Fibroblast of skin of abdomen (primary cell): ENCODE measurements around the gene UBQLN2. TPM values are rescaled to one million over a fixed set of nuclear protein-coding genes. Genes with fewer than 3 reads are reported as not detected.
"Not testable (repeated sequence)": the region's sequence is repeated elsewhere in the genome, so short reads cannot be mapped to it uniquely, and the experiment has no call there.

Experiments
- DNase-seq: peaks from one replicate; pipeline ENCODE4 v3.0.0-alpha.2; 2013
- polyA plus RNA-seq, 2 experiments: library from polyadenylated mRNA; unstranded; fragments of 120-200 nt; gene quantifications; one replicate each; pipeline ENCODE4 v1.2.1, GENCODE V29; 2013; ENCODE audit not compliant: insufficient read length in 2 of 2

The UBQLN2 gene
- 36.5 TPM for polyA plus RNA-seq (2013, experiment 1 of 2; ENCODE audit: insufficient read length)
- polyA plus RNA-seq (2013, experiment 2 of 2; ENCODE audit: insufficient read length), result 35.2 TPM

DNA sequence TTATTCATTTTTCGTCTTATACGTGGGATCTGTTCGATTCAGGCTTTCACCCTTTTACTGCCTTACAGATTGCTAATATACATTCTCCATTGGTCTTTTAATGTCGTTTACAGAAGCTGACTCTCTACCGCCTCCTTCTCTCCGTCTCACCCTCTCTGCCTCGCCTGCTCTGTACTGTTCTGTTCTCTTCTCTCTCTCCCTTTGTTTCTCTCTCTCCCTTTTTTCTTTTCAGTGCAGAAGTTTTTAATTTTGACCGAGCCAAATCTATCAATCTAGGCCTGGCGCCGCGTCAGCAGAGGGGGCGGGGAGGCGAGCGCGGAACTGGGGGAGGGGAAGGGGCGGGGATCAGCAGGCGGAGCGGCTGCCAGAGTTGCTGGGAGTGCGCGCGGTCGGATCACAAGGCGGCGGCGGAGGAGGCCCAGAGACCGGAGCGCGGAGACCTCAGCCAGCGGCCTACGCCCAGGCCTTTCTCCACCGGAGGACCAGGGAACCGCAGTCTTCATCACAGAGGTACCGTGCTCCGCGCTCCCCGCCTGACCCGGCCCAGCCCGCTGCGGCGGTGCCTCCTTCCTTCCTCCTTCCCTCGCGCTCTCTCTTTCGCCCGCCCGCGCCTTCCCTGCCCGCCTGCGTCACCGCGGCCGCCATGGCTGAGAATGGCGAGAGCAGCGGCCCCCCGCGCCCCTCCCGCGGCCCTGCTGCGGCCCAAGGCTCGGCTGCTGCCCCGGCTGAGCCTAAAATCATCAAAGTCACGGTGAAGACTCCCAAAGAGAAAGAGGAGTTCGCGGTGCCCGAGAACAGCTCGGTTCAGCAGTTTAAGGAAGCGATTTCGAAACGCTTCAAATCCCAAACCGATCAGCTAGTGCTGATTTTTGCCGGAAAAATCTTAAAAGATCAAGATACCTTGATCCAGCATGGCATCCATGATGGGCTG is at the start of gene UBQLN2:
Gene UBQLN2 (plus strand): TSS at position 397 of the 931 bp plus-strand sequence. CDS start 247 bp downstream, at position 644.
- peak; percentile 85 for DNase-seq

DNA sequence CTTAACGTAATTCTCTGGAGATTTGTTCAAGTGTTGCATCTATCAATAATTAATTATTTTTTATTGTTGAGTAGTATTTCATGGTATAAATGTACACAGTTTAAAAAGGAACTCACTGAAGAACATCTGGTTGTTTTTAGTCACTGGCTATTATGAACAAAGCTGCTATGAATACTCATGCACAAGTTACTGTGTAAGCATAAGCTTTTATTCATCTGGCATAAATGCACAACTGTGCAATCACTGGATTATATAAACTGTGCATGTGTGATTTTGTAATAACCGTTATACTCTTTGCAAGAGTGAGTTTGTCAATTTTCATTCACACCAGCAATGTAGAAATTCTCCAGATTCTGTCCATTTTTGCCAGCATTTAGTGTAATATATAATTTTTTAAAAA is 43.8 kb upstream of the UBQLN2 start:
- no peak for DNase-seq

DNA sequence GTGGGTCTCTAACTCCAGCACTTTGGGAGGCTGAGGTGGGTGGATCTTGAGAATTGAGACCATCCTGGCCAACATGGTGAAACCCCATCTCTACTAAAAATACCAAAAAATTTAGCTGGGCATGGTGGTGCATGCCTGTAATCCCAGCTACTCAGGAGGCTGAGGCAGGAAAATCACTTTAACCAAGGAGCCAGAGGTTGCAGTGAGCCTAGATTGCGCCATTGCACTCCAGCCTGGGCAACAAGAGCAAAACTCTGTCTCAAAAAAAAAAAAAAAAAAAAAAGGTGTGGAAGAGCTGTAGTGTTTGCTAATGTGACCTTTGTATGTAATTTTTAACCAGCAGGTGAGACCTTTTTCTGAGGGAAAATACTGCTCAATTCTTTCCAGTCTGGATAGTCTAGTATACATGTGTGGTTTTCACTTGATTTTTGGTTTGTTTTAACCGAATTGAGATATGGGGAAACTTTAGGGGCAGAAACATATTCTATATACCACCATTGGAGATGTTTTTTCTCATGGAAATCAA is 33.9 kb upstream of the UBQLN2 start:
- not testable (repeated sequence) for DNase-seq

DNA sequence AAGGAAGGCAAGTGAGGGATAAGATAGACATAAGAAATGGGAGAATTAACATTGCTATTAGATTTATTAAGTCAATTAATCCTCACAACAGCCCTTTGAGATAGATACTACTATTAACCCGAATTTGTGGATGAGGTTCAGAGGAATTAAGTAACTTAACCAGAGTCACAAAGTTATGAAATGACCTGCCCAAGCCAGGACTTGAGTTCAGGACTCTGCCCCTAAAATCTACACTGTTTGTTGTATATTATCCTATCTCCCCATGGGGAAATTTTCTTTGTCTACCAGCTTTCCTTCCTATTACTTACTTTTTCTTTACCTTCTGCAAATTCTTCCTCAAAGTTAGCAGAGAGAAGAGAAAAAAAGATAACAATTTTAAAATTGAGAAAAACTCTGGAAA is 33.4 kb upstream of the UBQLN2 start:
- DNase-seq, result no peak

DNA sequence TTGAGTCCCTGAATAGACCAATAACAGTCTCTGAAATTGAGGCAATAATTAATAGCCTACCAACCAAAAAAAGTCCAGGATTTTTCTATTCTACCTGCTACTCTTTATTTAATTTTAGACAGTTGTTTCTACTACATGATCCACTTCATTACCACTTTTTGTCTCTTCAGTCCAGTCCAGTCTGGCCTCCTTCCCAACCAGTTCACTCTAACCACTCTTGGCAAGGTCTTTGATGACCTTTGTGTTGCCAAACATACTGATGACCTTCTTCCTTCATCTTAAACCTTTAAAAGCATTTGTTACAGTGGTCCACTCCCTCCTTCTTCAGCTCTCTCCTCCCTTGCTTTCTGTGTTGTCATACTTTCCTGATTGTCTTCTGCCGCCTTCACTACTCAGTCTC is 12.8 kb upstream of the UBQLN2 start:
- no peak for DNase-seq

DNA sequence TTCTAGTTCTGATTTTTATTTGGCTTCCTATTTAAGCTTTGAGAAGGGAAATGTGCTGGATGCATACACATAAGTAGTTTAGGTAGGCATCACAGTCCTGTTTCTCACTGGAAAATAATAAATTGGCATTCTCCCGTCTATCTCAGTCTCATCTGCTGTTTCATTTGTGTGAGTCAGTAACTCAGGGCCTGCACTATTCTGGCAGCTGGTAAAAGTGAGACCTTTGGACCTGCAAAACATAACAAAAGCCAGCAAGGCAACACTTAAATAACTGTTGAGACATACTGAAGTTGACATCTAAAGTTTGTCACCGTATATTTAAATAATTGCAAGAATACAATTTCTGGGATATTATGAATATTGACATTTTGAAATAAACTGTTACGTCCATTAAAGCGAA is 8.6 kb upstream of the UBQLN2 start:
- no peak for DNase-seq

DNA sequence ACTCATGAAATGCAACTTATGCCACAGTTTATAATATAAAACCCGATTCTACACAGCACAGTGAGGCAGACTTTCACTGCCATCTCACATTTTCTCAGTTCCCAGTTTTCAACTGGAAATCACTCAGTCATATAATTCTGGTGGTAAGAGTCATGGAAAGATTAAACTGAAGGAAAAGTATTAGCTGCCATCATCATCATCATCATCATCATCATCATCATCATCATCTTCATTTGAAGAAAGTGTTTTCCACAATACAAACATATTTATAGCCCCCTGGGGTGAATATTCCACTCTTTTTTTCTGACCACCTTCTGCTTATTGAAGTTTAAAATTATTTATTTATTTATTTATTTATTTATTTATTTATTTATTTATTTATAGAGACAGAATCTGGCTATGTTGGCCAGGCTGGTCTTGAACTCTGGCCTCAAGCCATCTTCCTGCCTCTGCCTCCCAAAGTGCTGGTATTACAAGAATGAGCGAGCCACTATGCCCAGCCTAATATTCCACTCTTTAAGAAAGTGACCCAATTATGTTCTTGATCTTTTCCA is 6.0 kb upstream of the UBQLN2 start:
- no peak for DNase-seq

DNA sequence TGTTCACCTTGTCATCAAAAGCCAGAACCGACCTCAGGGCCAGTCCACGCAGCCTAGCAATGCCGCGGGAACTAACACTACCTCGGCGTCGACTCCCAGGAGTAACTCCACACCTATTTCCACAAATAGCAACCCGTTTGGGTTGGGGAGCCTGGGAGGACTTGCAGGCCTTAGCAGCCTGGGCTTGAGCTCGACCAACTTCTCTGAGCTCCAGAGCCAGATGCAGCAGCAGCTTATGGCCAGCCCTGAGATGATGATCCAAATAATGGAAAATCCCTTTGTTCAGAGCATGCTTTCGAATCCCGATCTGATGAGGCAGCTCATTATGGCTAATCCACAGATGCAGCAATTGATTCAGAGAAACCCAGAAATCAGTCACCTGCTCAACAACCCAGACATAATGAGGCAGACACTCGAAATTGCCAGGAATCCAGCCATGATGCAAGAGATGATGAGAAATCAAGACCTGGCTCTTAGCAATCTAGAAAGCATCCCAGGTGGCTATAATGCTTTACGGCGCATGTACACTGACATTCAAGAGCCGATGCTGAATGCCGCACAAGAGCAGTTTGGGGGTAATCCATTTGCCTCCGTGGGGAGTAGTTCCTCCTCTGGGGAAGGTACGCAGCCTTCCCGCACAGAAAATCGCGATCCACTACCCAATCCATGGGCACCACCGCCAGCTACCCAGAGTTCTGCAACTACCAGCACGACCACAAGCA is 898 bp downstream of the UBQLN2 start:
- peak; percentile 47 for DNase-seq

DNA sequence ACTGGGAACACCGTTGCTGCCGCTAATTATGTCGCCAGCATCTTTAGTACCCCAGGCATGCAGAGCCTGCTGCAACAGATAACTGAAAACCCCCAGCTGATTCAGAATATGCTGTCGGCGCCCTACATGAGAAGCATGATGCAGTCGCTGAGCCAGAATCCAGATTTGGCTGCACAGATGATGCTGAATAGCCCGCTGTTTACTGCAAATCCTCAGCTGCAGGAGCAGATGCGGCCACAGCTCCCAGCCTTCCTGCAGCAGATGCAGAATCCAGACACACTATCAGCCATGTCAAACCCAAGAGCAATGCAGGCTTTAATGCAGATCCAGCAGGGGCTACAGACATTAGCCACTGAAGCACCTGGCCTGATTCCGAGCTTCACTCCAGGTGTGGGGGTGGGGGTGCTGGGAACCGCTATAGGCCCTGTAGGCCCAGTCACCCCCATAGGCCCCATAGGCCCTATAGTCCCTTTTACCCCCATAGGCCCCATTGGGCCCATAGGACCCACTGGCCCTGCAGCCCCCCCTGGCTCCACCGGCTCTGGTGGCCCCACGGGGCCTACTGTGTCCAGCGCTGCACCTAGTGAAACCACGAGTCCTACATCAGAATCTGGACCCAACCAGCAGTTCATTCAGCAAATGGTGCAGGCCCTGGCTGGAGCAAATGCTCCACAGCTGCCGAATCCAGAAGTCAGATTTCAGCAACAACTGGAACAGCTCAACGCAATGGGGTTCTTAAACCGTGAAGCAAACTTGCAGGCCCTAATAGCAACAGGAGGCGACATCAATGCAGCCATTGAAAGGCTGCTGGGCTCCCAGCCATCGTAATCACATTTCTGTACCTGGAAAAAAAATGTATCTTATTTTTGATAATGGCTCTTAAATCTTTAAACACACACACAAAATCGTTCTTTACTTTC is 1.8 kb downstream of the UBQLN2 start:
- no peak for DNase-seq

DNA sequence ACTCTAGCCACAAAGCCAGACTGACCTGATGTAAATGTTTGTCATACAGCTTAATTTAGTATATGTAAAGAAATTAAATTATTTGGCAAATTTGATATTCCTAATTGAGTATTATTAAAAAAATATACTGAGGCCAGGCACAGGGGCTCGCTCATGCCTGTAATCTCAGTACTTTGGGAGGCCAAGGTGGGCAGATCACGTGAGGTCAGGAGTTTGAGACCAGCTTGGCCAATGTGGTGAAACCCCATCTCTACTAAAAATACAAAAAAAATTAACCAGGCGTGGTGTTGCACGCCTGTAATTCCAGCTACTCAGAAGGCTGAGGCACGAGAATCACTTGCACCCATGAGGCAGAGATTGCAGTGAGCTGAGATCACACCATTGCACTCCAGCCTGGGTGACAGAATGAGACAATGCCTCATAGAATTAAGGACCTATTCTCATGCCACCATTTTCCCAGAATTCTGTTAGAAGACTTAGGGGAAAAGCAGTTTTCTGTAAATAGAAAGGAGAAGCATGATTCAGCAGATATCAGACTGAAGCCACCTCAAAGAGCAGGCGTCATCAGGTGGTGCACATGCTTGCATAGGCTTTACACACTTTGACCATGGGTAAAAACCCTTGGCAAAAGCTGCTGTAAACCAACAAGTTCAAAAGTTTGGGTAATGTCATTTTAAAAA is 6.1 kb downstream of the UBQLN2 start:
- no peak for DNase-seq

DNA sequence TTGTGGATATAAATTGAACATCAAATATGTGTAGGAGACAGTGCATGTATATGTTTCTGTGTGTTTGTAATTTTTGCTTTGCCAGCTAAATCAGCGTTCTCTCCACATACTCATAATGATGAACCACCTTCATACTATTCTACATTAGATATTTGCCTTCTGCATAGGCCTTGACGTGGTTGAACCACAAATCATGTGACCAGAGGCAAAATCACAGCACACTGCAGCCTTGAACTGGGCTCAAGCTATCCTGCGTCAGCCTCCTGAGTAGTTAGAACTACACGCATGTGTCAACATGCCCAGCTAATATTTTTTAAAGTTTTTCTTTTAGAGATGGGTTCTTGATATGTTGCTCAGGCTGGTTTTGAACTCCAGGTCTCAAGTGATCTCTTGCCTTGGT is 9.5 kb downstream of the UBQLN2 start:
- DNase-seq, result no peak

DNA sequence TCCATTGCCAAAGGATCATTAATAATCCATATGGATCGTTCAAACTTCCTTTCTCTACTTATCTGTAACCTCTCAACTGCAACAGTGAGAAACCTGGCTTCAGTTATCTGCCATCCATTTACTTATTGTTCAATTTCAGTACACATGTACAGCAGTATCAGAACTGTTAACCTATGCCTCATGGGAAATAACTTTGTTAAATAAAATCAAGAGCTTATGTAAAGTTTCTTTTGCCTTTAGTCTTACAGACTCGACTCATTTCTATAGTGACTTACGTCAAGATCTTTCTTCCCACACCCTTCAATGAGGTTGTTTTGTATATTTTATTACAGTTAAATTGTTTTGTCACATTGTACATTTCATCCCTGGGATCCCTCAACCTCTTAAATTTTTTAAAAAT is 11.4 kb downstream of the UBQLN2 start:
- DNase-seq, result no peak

DNA sequence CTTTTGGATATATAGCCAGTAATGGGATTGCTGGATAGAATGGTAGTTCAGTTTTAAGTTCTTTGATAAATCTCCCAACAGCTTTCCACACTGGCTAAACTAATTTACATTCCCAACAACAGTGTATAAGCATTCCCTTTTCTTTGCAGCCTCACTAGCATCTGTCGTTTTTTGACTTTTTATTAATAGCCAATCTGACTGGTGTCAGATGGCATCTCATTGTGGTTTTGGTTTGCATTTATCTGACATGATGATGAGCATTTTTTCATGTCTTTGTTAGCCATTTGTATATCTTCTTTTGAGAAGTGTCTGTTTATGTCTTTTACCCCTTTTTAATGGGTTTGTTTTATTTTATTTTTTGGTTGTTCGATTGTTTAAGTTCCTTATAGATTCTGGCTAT is 13.3 kb downstream of the UBQLN2 start:
- DNase-seq, result no peak

DNA sequence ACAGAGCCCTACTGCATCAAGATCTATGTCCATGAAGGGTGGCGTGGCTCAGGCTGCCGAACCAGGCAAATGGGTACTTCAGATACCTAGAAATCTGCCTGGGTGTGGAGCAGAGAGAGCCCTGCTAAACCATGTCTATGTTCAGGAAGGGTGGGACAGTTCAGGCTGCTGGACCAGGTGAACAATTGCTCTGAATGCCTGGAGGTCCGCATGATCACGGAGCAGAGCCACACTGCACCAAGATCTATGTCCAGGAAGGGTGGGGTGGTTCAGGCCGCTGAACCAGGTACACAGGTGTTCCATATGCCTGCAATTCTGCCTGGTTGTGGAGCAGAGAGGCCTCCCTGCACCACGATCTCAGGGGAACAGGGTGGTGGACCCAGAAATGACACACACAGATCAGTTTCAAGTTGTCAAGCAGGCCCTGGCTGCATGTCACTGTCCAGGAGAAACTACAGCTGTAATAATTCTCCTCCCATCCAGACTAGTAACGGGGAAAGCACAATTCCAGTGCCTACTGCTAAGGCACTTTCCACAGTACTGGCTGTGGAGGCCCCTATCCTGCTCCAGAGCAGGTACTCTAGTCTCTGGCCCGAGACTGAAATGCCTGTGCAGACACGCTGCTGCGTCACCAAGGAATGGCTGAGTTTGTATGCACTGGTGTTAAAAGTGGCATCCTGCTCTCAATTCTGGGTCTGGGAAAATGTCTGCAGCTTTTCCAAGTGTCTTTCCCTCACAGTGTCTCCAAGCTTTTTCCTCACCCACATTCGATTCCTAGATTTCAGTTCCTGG is 25.2 kb downstream of the UBQLN2 start:
- DNase-seq, result no peak

DNA sequence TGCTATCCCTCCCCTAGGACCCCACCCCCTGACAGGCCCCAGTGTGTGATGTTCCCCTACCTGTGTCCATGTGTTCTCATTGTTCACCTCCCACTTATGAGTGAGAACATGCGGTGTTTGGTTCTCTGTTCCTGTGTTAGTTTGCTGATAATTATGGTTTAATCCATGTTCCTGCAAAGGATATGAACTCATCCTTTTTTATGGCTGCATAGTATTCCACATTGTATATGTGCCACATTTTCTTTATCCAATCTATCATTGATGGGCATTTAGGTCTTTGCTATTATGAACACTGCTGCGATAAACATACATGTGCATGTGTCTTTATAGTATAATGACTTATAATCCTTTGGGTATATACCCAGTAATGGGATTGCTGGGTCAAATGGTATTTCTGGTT is 28.4 kb downstream of the UBQLN2 start:
- DNase-seq, result not testable (repeated sequence)

DNA sequence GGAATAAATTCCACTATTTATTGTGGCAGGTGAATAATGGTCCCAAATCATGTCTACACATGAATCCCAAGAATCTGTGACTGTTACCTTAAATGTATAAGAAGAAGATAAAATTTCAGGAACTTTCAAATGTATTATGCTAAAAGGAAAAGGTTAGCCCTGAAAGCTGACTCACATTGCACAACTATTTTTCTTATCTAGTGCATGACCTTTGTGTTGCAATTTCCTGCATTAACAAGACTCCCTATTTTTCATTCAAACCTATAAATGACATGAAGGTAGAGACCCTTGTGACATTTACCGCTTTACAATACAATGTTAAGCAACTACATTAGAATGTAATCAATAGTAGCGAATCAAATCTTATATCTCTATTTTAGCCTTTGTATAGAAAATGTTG is 36.7 kb downstream of the UBQLN2 start:
- no peak for DNase-seq

DNA sequence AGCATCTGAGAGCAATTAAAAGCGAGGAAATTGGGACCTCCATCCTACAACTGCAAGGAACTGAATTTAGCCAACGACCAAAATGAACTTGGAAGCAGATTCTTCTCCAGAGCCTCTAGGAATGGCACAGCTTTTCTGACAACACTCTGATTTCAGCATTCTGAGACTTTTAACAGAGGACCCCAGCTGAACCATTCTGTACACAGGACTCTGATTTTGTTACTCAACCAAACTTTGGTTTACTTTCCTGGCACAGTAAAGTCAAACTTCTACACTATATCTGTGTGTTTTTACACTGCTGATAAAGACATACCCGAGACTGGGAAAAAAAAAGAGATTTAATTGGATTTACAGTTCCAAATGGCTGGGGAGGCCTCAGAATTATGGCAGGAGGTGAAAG is 37.6 kb downstream of the UBQLN2 start:
- DNase-seq, result no peak

DNA sequence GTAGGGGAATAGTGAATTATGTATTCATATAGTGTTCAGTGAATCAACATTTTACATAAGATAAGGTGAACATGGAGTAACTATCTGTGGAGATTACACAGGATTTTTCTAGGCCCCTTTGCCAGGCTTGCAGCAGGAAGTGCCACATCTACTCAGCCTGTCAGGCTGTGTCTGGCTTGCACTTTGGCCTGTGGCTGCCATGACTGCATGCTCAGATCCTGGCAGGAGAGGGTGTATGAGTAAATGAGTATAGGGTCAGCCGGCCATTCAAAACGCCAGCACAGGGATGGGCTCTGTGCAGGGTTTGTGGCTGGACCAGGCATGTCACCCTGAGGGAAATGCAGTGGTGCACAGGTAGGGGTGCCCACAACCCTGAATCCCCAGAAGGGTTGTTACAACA is 51.9 kb downstream of the UBQLN2 start:
- DNase-seq, result no peak
